GM18505 (cell line): Measurements from ENCODE around the gene MYRIP.

Experiments
- ATAC-seq: cut with Tn5 transposase; IDR thresholded peaks from one replicate; pipeline ENCODE4 v1.9.1; 2021; ENCODE audit not compliant: unreplicated experiment
- POLR2A ChIP-seq: IDR thresholded peaks from 4 replicates; pipeline ENCODE4 v1.6.1; 2011; ENCODE audit warnings: borderline replicate concordance; ENCODE audit not compliant: insufficient read depth, insufficient read length; ENCODE audit errors: extremely low read depth

Gene MYRIP

GRCh38 chr3:39937874-39938273 is 128.5 kb downstream of the MYRIP start:
- no peak for TF ChIP-seq POLR2A
- peak; percentile 73 for ATAC-seq

GRCh38 chr3:39941931-39942330 is 132.5 kb downstream of the MYRIP start:
- no peak for TF ChIP-seq POLR2A

GRCh38 chr3:39960515-39961191 is 151.2 kb downstream of the MYRIP start:
- no peak for TF ChIP-seq POLR2A
- ATAC-seq: no peak

More at GRCh38 chr3:39941931-39942330, 132.5 kb downstream of the MYRIP start:
- ATAC-seq: no peak

- ATAC-seq: no peak
- no peak for TF ChIP-seq POLR2A
Measured at GRCh38 chr3:39961230-39961629, 151.8 kb downstream of the MYRIP start.

GRCh38 chr3:39962581-39962980 is 153.2 kb downstream of the MYRIP start:
- no peak for ATAC-seq
- no peak for TF ChIP-seq POLR2A

- ATAC-seq: no peak
- TF ChIP-seq POLR2A: no peak
Measured at GRCh38 chr3:39965461-39965860, 156.1 kb downstream of the MYRIP start.

GRCh38 chr3:39965997-39966396 is 156.6 kb downstream of the MYRIP start:
- no peak for ATAC-seq
- TF ChIP-seq POLR2A: no peak

- no peak for TF ChIP-seq POLR2A
- no peak for ATAC-seq
Measured at GRCh38 chr3:39970982-39971381, 161.6 kb downstream of the MYRIP start.

- no peak for TF ChIP-seq POLR2A
- no peak for ATAC-seq
Measured at GRCh38 chr3:39971559-39972031, 162.2 kb downstream of the MYRIP start.

GRCh38 chr3:39972508-39972907 is 163.1 kb downstream of the MYRIP start:
- no peak for ATAC-seq
- no peak for TF ChIP-seq POLR2A

GRCh38 chr3:39977058-39977794 is 167.8 kb downstream of the MYRIP start:
- ATAC-seq: no peak
- no peak for TF ChIP-seq POLR2A

GRCh38 chr3:39978308-39978707 is 168.9 kb downstream of the MYRIP start:
- TF ChIP-seq POLR2A: no peak
- ATAC-seq: no peak

- TF ChIP-seq POLR2A: no peak
Measured at GRCh38 chr3:39980058-39980457, 170.6 kb downstream of the MYRIP start.

GRCh38 chr3:39980781-39981180 is 171.4 kb downstream of the MYRIP start:
- TF ChIP-seq POLR2A: no peak

More at GRCh38 chr3:39980058-39980457, 170.6 kb downstream of the MYRIP start:
- no peak for ATAC-seq

More at GRCh38 chr3:39980781-39981180, 171.4 kb downstream of the MYRIP start:
- ATAC-seq: no peak
